ENCODE measurements around the gene DDX51.
"Not testable (repeated sequence)": the region's sequence is repeated elsewhere in the genome, so short reads cannot be mapped to it uniquely, and the experiment has no call there.

GRCh38 chr12:132149526-132149925, 5.4 kb upstream of the DDX51 start:
- TF ChIP-seq CTCF (conservative IDR thresholded peaks at IDR 0.05); ZFX (IDR thresholded peaks at IDR 0.05): not testable (repeated sequence)
